ENCODE data around the gene MYBBP1A. TPM values are rescaled to one million over a fixed set of nuclear protein-coding genes. Genes with fewer than 3 reads are reported as not detected.
A peak's percentile ranks its signal among the peaks of the same experiment; 100 is the strongest.

Gene MYBBP1A
- total RNA-seq, 4 donors from 2014 or later, result 42.5 to 60.2 (median 48.9) TPM

GRCh38 chr17:4544135-4544950 is 10.8 kb downstream of the MYBBP1A start:
- in situ Hi-C loops (cut with MboI; ENCODE audit: low sequenced_read_pairs in 4 of 4) (no loop called here), intact Hi-C loops (cut with DNase I; ENCODE audit: low total_unique reads) (no loop called here)
- ATAC-seq (no peak), DNase-seq (no peak)
- Histone ChIP-seq H3K27ac (peak overlapping the region; percentile 45 to 75 (median 62)), H3K36me3 (peaks cover 0 to 79% of the 10 kb centered on the region in 2 donors), H3K4me1 (peaks cover 19 to 26% of the 10 kb centered on the region in 2 donors), H3K9me3 (no peaks in the 10 kb centered on the region), H3K4me3 (no peak overlapping the region), H3K27me3 (no peaks in the 10 kb centered on the region)
- TF ChIP-seq POLR2A (IDR thresholded peaks at IDR 0.05) (no peak), CTCF (IDR thresholded peaks at IDR 0.05 in 4 of 5, conservative IDR thresholded peaks at IDR 0.05 in 1 of 5) (no peak)

GRCh38 chr17:4543557-4544026 is 11.6 kb downstream of the MYBBP1A start:
- TF ChIP-seq POLR2A (IDR thresholded peaks at IDR 0.05) (no peak), CTCF (IDR thresholded peaks at IDR 0.05 in 4 of 5, conservative IDR thresholded peaks at IDR 0.05 in 1 of 5) (no peak)
- no peaks in the 10 kb centered on the region for H3K27me3 ChIP-seq
- DNase-seq (no peak), ATAC-seq (no peak)
- H3K4me3 ChIP-seq, result no peak overlapping the region
- H3K4me1 ChIP-seq, result peaks cover 19 to 28% of the 10 kb centered on the region in 2 donors
- intact Hi-C loops (cut with DNase I; ENCODE audit: low total_unique reads), result no loop called here
- peak overlapping the region in 1 of 4 donors; percentile 76 for H3K27ac ChIP-seq
- H3K36me3 ChIP-seq, result peaks cover 0 to 79% of the 10 kb centered on the region in 2 donors
- no peaks in the 10 kb centered on the region for H3K9me3 ChIP-seq
- in situ Hi-C loops (cut with MboI; ENCODE audit: low sequenced_read_pairs in 4 of 4), result no loop called here

GRCh38 chr17:4542726-4543191 is 12.4 kb downstream of the MYBBP1A start:
- Histone ChIP-seq H3K27me3 (no peaks in the 10 kb centered on the region), H3K27ac (peak overlapping the region in 3 of 4 donors; percentile 7 to 79 (median 76)), H3K4me3 (no peak overlapping the region), H3K9me3 (no peaks in the 10 kb centered on the region), H3K4me1 (peaks cover 19 to 36% of the 10 kb centered on the region in 2 donors), H3K36me3 (peaks cover 0 to 72% of the 10 kb centered on the region in 2 donors)
- TF ChIP-seq CTCF (IDR thresholded peaks at IDR 0.05 in 4 of 5, conservative IDR thresholded peaks at IDR 0.05 in 1 of 5) (no peak), POLR2A (IDR thresholded peaks at IDR 0.05) (no peak)
- ATAC-seq, result no peak
- in situ Hi-C loops (cut with MboI; ENCODE audit: low sequenced_read_pairs in 4 of 4), result no loop called here
- DNase-seq, result no peak
- intact Hi-C loops (cut with DNase I; ENCODE audit: low total_unique reads), result no loop called here

- intact Hi-C loops (cut with DNase I; ENCODE audit: low total_unique reads) (no loop called here), in situ Hi-C loops (cut with MboI; ENCODE audit: low sequenced_read_pairs in 4 of 4) (no loop called here)
- Histone ChIP-seq H3K4me3 (no peak overlapping the region), H3K9me3 (no peaks in the 10 kb centered on the region), H3K36me3 (peaks cover 0 to 66% of the 10 kb centered on the region in 2 donors), H3K27me3 (no peaks in the 10 kb centered on the region), H3K27ac (peak overlapping the region; percentile 57 to 79 (median 70)), H3K4me1 (peaks cover 22 to 42% of the 10 kb centered on the region in 2 donors)
- DNase-seq (no peak), ATAC-seq (no peak)
- TF ChIP-seq CTCF (IDR thresholded peaks at IDR 0.05 in 4 of 5, conservative IDR thresholded peaks at IDR 0.05 in 1 of 5) (no peak), POLR2A (IDR thresholded peaks at IDR 0.05) (no peak)
These were observed 13.0 kb downstream of the MYBBP1A start for GRCh38 chr17:4542003-4542725.
